SK-N-MC (cell line): ENCODE results near the gene NPLOC4.

ENCODE experiments used
- EZH2 ChIP-seq: fragments of 200-600 bp; sonication (generic); IDR thresholded peaks from one replicate; pipeline ENCODE4 v1.6.1; 2017; ENCODE audit warnings: antibody characterized with exemption
- FOXP2 ChIP-seq: optimal IDR thresholded peaks from 2 replicates; pipeline ENCODE3; 2011; ENCODE audit warnings: mild to moderate bottlenecking, moderate library complexity; ENCODE audit not compliant: insufficient read depth; ENCODE audit errors: extremely low read length, control extremely low read depth
- POLR2AphosphoS5 ChIP-seq: IDR thresholded peaks from 2 replicates; pipeline ENCODE4 v1.6.1; 2012; ENCODE audit warnings: mild to moderate bottlenecking, low read depth, low read length, borderline replicate concordance

DNA sequence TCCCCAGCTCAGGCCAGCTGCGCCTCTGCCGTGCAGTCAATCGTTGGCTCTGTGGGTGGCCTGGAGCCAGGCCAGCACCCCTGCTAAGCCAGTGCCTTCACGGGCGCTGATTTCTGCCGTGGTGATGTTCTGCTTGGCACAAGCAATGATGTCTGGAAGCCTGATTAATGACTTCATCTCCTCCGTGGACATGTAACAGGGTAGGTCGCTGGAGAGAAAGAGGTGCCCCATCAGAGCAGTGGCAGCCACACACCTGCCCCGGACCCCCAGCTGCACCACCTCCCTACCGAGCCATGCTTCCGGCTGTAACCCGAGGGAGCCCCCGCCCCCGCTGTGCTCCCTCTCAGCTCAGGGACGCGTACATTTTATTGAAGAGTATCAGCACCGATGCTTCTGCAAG is 44.8 kb upstream of the NPLOC4 start:
- no peak for TF ChIP-seq EZH2
- TF ChIP-seq POLR2AphosphoS5: no peak
- TF ChIP-seq FOXP2: no peak
